Cardiac muscle cell (in vitro differentiated cells and primary cell): ENCODE data around the gene CKMT2. TPM values are rescaled to one million over a fixed set of nuclear protein-coding genes. Genes with fewer than 3 reads are reported as not detected.

ENCODE experiments used
- DNase-seq, 2 donors: peaks; one replicate each; pipeline versions ENCODE4 v3.0.0 to v3.0.0-alpha.2; 2010 to 2017; ENCODE audit warnings: low read depth in 1 of 2, low spot score in 1 of 2
- H3K27ac ChIP-seq: fragments of 200-600 bp; sonication (generic); 2 replicates; pipeline ENCODE4 v1.5.1; 2016
- H3K27me3 ChIP-seq: fragments of 200-600 bp; sonication (generic); 2 replicates; pipeline ENCODE4 v1.6.0; 2016; ENCODE audit warnings: control low read depth
- H3K36me3 ChIP-seq: fragments of 200-600 bp; sonication (generic); 2 replicates; pipeline ENCODE4 v1.5.1; 2016; ENCODE audit warnings: control low read depth
- H3K4me1 ChIP-seq: fragments of 200-600 bp; sonication (generic); 2 replicates; pipeline ENCODE4 v1.8.1; 2017; ENCODE audit warnings: low read depth, mild to moderate bottlenecking, mixed run types
- H3K4me3 ChIP-seq: fragments of 200-600 bp; sonication (generic); 2 replicates; pipeline ENCODE4 v1.5.1; 2016; ENCODE audit warnings: mild to moderate bottlenecking
- H3K9me3 ChIP-seq: fragments of 200-600 bp; sonication (generic); 2 replicates; pipeline ENCODE4 v1.5.1; 2017; ENCODE audit warnings: low read depth, mild to moderate bottlenecking, control low read depth
- polyA plus RNA-seq: library from polyadenylated mRNA; unstranded; fragments of >200 nt; fragmentation: Nextera tagmentation; extraction: Ambion mirVana; gene quantifications from 2 replicates; pipeline ENCODE4 v1.2.1, GENCODE V29; 2016
- total RNA-seq: library from RNA; depleted of rRNA; stranded (reverse); fragments of >200 nt; gene quantifications from 2 replicates; pipeline ENCODE4 v1.2.3, GENCODE V29; 2016
- TF ChIP-seq, protein P1 (sequence below): IDR thresholded peaks from 2 replicates; pipeline ENCODE4 v1.5.1; 2012; ENCODE audit warnings: low read depth, mild to moderate bottlenecking, low read length

Gene CKMT2
- total and polyA plus RNA-seq, 2 experiments from 2014 or later = 37.1 to 62.6 TPM

DNA sequence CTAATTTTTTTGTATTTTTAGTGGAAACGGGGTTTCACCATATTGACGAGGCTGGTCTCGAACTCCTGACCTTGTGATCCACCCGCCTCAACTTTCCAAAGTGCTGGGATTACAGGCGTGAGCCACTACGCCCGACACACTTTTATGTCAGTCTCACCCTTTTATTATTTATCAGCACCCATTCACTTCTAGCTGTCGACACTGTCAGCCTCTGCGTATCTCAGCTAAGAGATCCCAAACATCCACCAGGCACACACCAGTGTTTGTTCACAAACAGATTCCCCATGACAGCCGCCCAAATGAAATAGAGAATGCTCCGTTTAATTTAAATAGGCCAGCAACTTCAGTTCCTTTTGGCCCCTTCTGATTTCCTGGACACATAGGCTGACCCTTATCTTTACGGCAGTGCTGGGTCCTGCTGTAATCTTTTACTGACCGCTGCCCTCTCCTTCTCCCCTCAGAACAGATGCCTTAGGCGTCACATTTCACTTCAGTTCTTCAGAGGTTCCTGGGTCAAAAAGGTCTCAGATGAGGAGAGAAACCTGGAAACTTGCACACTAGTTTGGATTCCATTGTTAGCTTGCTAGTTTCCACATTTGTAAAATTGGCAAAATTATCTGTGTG lies 43.1 kb upstream of the CKMT2 start:
- TF ChIP-seq, protein P1, sequence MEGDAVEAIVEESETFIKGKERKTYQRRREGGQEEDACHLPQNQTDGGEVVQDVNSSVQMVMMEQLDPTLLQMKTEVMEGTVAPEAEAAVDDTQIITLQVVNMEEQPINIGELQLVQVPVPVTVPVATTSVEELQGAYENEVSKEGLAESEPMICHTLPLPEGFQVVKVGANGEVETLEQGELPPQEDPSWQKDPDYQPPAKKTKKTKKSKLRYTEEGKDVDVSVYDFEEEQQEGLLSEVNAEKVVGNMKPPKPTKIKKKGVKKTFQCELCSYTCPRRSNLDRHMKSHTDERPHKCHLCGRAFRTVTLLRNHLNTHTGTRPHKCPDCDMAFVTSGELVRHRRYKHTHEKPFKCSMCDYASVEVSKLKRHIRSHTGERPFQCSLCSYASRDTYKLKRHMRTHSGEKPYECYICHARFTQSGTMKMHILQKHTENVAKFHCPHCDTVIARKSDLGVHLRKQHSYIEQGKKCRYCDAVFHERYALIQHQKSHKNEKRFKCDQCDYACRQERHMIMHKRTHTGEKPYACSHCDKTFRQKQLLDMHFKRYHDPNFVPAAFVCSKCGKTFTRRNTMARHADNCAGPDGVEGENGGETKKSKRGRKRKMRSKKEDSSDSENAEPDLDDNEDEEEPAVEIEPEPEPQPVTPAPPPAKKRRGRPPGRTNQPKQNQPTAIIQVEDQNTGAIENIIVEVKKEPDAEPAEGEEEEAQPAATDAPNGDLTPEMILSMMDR = no peak
- DNase-seq = peak in 1 of 2 donors; percentile 70
- H3K27me3 ChIP-seq = no peaks in the 10 kb centered on the region
- peaks cover 21% of the 10 kb centered on the region for H3K4me1 ChIP-seq
- no peak overlapping the region for H3K4me3 ChIP-seq
- H3K9me3 ChIP-seq = no peaks in the 10 kb centered on the region
- peak overlapping the region; percentile 44 for H3K27ac ChIP-seq
- H3K36me3 ChIP-seq = no peaks in the 10 kb centered on the region

DNA sequence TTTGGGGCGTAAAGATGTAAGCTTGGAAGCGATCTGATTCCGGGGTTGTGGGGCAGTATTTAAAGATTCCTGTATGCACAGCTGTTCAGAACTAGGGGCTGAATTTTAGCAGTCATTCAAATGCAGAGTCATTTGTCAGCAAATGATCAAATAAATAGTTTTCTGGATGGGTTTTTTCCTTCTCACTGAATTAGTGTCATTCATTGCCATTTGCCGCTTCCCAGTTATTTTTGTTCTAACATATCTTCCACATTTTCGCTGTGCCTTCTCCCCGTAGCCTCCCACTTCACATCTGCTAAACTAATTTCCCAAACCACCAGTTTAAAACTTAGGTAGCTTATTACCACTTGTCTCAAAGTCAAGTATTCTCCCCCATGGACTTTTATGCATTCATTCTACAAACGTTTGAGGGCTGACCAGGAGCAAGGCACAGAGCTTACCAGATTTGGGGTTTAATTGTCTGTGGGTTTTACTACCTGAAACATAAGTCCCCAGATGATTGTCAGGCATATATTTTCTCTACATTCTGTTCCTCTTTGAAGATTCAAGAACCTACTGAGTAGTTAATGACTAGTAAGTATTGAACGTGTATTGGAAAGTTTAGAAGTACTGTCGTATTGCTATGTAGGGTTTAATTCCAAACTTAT lies 41.3 kb upstream of the CKMT2 start:
- DNase-seq = no peak
- TF ChIP-seq, protein P1 = no peak
- H3K27me3 ChIP-seq = no peaks in the 10 kb centered on the region
- H3K4me3 ChIP-seq = no peak overlapping the region
- H3K27ac ChIP-seq = no peak overlapping the region
- H3K9me3 ChIP-seq = no peaks in the 10 kb centered on the region
- H3K4me1 ChIP-seq = peaks cover 21% of the 10 kb centered on the region
- no peaks in the 10 kb centered on the region for H3K36me3 ChIP-seq

DNA sequence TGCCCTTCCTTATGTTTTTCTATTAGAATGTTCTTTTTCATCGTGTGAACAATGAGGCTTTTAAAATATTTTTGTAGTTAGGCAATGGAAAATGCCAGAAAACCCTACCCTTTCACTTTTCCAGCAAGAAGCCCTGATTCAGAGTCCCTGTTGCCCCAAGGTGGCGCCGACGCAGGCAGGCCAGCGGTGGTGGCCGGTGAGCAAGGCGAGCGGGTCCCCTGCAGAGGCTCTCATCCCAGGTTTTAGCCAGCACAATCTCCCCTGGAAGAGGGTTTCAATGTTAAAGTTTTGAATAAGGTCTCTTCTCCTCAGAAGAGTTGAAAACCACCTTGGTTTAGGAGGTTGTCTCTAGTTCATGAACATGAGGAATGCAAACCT lies 40.8 kb upstream of the CKMT2 start:
- no peak for DNase-seq
- H3K27me3 ChIP-seq = no peaks in the 10 kb centered on the region
- no peaks in the 10 kb centered on the region for H3K36me3 ChIP-seq
- peaks cover 21% of the 10 kb centered on the region for H3K4me1 ChIP-seq
- TF ChIP-seq, protein P1 = no peak
- no peaks in the 10 kb centered on the region for H3K9me3 ChIP-seq
- H3K4me3 ChIP-seq = no peak overlapping the region
- no peak overlapping the region for H3K27ac ChIP-seq

DNA sequence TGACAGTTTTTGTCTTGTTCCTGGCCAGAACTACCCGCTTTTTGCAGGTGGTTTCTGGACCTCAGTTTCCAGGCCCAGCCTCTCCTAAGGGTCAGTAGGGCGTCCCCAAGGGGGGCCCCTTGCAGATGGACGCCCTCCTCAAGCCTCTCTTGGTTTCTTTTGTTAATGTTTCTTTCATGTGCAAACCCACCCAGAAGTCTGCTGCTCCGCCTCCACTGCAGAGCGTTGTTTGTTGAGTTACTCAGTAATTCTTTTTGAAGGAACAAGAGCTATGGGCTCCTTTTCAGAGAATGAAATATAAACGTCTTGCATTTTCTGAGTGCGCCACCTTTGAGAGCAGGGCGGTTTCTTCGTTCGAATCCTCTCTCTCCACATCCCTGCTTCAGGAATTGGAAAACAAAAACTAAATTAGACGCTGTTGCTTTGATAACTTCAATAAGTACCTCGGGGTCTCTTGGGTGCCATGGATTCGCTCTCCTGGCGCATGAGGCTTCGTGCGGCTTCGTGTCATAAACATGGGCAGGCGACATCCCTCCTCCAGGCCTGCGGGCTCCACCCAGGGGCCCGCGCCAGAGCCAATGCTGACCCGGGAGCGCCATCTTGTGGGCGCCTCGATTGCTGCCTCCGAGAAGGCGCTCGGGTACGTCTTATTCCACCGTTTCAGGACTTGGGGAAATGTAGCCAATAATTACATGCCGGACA lies 38.3 kb upstream of the CKMT2 start:
- H3K4me1 ChIP-seq = peaks cover 6% of the 10 kb centered on the region
- H3K9me3 ChIP-seq = no peaks in the 10 kb centered on the region
- no peak overlapping the region for H3K27ac ChIP-seq
- TF ChIP-seq, protein P1 = peak; percentile 97
- H3K36me3 ChIP-seq = no peaks in the 10 kb centered on the region
- DNase-seq = peak; percentile 87 to 90
- H3K4me3 ChIP-seq = no peak overlapping the region
- no peaks in the 10 kb centered on the region for H3K27me3 ChIP-seq

DNA sequence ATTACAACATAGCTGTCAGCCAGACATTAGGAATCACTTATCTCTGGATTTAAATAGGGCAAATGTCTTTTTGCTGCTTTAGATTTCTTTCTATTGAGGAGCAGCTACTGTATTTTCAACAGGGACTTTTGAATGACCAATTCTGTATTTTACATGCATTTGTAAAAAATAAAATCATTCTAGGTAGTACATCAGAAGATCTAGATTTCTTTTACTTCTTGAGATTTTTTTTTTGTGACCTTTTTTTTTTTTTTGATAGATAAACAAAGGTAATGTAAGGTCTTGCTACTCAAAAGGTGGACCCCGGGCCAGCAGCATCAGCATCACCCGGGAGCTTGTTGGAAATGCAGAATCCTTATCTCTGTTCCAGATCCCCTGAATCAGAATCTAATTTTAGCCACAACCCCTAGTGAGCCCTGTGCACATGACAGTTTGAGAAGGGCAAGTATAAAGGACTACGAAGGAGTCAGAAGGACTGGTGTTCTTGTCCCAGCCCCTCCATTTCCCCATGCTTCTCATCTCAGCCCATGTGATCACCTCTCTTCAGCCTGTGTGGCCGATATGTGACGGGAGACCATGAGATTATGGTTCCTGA lies 37.7 kb upstream of the CKMT2 start:
- H3K36me3 ChIP-seq = no peaks in the 10 kb centered on the region
- H3K9me3 ChIP-seq = no peaks in the 10 kb centered on the region
- H3K4me1 ChIP-seq = peaks cover 4% of the 10 kb centered on the region
- DNase-seq = peak; percentile 8 to 28
- no peak overlapping the region for H3K4me3 ChIP-seq
- no peak overlapping the region for H3K27ac ChIP-seq
- no peaks in the 10 kb centered on the region for H3K27me3 ChIP-seq
- TF ChIP-seq, protein P1 = no peak
